ENCODE measurements around the gene SPAG17.

- no peak for TF ChIP-seq CTCF (IDR thresholded peaks at IDR 0.05)
- no peak for TF ChIP-seq POLR2A (IDR thresholded peaks at IDR 0.05)
Observed at GRCh38 chr1:117930484-117930883, 254.5 kb downstream of the SPAG17 start.

Data from Peyer's patch (tissue), 4 donors.